GM13976 (cell line): ENCODE results near the gene GLS.

ENCODE experiments used
- DNase-seq: peaks from one replicate; pipeline ENCODE4 v3.0.0; 2012; ENCODE audit warnings: low spot score
- CTCF ChIP-seq: IDR thresholded peaks from 2 replicates; pipeline ENCODE4 v1.5.1; 2012; ENCODE audit warnings: borderline replicate concordance, mild to moderate bottlenecking; ENCODE audit not compliant: insufficient read depth; ENCODE audit errors: extremely low read depth, missing control alignments, control extremely low read depth
- in situ Hi-C: fragments of 300-500 bp; cut with MboI; formaldehyde crosslinking; loops from one replicate; pipeline ENCODE4 v1.12.0; 2022; ENCODE audit warnings: low sequenced_read_pairs, mixed read lengths, inconsistent platforms; ENCODE audit not compliant: unreplicated experiment

The GLS gene

GRCh38 chr2:190984595-190984994, 104.0 kb downstream of the GLS start:
- no peak for TF ChIP-seq CTCF
- no peak for DNase-seq
- in situ Hi-C loops: no loop called here

GRCh38 chr2:190986221-190986953, 105.8 kb downstream of the GLS start:
- no peak for TF ChIP-seq CTCF
- no peak for DNase-seq
- in situ Hi-C loops: no loop called here

- no peak for TF ChIP-seq CTCF
- DNase-seq: no peak
- in situ Hi-C loops: no loop called here
These were observed 106.5 kb downstream of the GLS start for GRCh38 chr2:190987116-190987515.

GRCh38 chr2:190987938-190988337, 107.3 kb downstream of the GLS start:
- no peak for TF ChIP-seq CTCF
- in situ Hi-C loops: no loop called here

GRCh38 chr2:190988910-190989309, 108.3 kb downstream of the GLS start:
- in situ Hi-C loops: no loop called here
- DNase-seq: no peak
- TF ChIP-seq CTCF: no peak

More at GRCh38 chr2:190987938-190988337, 107.3 kb downstream of the GLS start:
- no peak for DNase-seq

- in situ Hi-C loops: no loop called here
- TF ChIP-seq CTCF: no peak
- DNase-seq: no peak
These were observed 109.5 kb downstream of the GLS start for GRCh38 chr2:190990132-190990531.
